Daoy (cell line): ENCODE data around the gene ZNF672. TPM values are rescaled to one million over a fixed set of nuclear protein-coding genes. Genes with fewer than 3 reads are reported as not detected.
"Not testable (repeated sequence)": the region's sequence is repeated elsewhere in the genome, so short reads cannot be mapped to it uniquely, and the experiment has no call there.

Experiments used
- DNase-seq: peaks from one replicate; pipeline ENCODE4 v3.0.0-alpha.2; 2015; ENCODE audit warnings: low read depth
- total RNA-seq: library from RNA; depleted of rRNA; stranded (reverse); fragments of >200 nt; shearing (Covaris generic); gene quantifications from 2 replicates; pipeline ENCODE4 v1.2.3, GENCODE V29; 2014

ZNF672 gene
- total RNA-seq, 1 experiment from 2014 or later = 20.2 TPM

DNA sequence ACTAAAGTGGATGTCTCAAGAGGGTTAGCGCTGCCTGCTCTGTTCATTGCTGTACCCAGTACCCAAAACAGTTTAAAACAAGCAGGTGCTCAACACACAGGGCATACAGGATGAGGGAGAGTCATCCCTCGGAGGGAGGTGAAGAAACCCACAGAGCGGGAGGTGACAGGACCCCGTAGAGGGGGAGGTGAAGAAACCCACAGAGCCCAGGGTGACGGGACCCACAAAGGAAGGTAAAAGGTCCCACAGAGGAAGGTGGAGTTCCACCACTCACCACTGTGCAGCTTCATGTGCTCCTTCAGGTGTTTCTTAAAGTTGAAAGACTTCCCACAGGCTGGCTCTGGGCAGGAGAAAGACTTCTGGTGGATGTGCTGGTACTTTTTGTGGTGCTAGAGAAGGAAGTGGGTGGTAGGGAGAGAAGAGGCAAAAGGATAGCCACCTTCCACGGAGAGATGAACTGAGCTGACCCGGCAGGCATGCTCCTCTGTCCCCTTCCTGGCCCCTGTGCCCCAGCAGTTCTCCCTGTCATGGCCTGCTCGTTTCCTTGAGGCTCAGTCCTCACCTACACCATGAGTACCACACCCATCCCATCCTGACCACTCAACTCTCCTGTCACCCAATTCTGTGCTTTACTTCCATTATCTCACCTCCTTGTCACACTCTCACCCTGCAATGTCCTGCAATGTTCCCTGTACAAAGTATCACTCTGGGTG, 15.8 kb downstream of the ZNF672 start:
- DNase-seq = no peak

DNA sequence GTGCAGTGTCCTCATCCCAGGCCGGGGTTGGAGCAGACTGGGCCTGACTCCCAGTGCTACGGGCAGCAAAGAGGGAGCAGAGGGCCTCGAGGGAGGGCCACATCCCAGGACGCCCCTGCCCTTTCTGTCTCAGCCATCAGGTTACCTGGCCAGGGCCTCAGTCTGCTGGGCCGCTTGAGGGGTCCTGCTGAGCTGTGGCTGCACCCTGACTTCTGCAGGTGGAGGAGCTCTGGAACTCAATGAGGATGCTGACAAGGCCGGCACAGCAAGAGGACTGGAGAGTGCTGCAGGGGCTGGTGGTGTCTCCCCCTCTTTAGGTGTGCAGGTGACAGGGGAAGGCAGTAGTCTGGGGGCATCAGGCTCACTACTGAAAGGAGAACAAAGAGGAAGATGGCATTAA, 17.6 kb downstream of the ZNF672 start:
- no peak for DNase-seq

DNA sequence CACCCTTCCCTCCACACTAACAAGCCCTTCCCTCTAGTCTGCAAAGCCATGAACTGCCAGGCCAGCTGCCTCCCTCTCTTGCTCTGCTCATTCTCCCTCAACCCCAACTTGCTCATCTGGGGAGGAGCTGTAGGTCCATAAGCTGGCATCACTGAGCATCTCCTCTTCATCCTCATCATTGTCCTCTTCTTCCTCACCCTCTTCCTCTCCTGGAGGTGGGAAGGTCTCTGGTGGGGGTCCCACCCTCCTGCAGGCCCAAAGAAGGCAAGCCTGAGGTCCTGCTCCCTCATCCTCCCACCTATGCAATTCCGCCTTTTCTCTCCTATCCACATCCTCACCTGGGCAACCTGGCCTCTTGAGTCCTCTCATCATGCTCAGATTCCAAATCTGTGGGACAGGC, 18.2 kb downstream of the ZNF672 start:
- no peak for DNase-seq

DNA sequence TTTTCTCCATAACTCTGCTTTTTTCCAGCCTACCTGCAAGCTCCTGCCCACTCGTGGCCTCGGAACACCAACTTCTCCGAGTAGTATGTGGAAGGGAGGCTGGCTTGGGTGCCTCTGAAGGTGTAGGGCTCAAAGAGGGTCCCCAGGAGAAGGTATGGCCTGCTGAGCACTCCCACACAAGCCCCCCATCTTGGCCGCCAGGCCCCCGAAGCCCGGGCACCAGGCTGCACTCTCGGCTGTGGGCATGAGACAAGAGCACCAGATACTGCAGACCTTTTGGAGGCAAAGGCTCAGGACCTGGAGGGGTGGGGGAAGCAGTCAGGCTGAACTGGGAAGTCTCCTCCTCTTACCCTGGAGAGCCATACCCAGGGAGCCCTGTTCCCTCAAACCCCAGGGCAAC, 19.2 kb downstream of the ZNF672 start:
- DNase-seq = no peak

DNA sequence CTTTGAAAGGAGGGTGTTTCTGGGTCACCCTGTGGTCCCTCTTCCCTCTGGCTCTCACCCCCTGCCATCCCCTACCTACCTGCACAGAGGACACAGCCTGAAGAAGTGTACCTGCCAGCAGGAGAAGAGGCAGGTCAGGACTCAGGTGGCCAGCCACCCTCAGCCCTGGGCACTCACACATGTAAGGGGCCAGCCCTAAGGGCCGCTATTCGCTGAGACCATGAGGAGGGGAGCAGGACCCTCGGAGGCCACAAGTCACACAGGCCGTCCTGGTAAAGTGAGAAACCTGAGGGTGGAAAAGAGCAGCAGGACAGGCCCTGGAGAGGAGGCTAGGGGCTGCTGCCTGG, 19.7 kb downstream of the ZNF672 start:
- DNase-seq = no peak

DNA sequence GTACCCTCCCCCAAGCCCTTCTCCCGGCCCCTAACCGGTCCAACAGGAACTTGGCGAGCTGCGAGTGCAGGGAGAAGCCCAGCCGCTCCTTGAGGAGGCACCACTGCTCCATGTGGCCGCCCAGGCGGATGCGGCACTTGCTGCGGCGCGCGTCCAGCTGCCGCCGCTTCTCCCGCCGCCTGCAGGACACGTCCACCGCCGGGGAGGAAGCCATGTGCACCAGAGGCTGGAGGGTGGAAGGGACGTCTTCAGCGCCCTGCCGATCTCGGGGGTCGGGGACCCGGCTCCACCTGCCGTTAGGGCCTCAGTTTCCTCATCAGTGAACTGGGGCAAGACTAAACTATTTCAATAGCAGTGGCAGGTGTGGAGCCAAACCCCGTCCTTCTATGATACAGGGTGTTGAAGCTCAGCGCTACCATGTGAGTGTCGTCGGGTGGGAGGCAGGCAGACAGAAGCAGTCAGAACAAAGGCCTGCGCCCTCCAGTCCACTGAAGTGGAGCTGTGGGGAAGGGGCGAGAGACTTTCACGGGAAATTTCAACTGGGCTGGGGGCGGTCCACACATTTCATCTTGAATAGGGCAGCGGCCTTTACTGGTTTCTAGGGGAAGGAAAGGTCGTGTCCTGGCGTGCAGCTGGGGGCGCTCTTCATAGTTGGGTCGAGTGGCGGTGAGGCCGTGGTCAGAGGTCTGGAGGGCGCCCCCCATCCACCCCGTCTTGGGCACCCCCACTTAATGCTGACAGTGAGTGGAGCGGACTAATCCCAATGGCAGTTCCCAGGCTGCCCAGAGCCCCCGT, 20.3 kb downstream of the ZNF672 start:
- peak; percentile 79 for DNase-seq

DNA sequence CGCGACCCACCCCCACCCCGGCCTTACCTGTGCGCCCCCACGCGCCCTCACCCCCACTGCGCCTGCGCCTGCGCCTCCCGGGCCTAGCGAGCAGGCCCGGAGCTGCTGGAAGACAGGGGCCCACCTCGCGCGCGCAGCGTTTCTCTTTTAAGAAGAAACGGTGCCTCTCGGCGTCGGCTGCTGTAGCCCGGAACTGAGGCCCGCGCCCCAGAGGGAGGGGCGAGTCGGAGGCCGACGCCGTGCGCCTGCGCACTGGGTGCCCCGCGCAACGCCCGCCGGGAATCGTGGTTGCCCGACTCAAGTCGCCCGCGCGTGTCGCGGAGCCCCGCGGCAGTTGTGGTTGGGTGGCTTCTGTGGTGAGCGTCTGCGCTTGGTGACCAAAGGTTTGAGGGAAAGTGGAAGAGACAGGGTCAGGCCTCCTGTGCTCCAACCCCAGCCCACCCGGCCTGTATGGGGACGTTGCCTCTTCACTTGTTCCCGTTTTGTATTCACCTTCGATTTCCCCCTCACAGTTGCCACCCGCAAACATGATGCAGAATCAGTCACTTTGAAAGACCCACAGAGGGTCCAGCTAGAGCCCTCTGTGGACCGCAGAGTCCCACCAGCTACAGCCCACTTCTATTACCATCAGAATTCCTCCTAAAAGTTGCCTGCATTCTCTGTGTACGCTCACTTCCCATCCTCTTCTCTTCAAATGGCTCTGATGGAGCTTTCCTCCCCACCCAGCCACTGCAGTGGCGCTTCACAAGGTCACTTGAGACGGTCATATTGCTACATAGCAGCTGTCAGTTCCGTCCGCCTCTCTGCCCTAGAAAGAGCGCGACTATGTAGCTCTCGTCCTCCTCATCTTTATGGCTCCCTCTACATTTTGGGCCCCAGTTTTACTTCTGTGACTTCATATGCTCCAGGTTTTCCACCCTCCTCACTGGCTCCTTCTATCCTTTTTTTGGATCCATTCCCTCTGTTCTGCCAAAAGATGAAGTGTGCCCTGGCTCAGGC, 21.2 kb downstream of the ZNF672 start, which contains the start of gene ZNF692:
ZNF692 (minus strand) TSS at position 195 of the 999 bp plus-strand sequence. CDS start 776 bp downstream, outside the sequence.
- DNase-seq = peak; percentile 98

DNA sequence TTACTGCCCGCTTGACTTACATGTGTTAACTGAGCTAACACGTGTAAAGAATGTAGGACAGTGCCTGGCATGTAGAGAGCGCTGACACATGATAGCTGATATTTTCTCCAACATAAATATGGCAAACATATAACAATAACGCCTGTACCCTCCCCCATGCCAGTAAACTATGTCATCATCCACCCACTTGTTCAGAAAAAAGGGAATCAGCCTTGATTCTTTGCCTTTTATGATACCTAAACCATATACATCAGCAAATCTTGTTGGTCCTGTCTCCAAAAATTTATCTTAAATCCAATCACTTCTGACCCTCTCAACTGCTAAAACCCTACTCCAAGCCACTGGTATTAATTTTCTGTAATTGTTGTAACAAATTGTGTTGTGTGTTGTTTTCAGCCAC, 22.0 kb downstream of the ZNF672 start:
- no peak for DNase-seq

DNA sequence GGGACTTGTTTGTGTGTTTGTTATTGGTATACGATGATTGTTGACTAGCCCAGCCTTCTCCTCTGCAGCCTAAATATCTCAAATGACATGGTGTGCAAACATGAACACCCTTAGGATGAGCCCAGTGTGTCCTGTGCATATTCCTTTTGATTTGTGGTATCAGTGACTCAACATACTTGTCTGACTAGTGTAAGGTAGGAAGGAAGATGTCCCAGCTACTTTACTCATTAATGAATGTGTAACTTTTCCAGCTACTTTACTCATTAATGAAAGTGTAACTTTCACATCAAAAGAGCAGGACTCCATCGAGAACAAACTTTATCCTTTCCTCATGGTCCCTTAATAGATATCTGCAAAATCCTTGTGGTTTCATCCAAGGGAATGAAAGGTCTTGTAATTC, 23.6 kb downstream of the ZNF672 start:
- no peak for DNase-seq

DNA sequence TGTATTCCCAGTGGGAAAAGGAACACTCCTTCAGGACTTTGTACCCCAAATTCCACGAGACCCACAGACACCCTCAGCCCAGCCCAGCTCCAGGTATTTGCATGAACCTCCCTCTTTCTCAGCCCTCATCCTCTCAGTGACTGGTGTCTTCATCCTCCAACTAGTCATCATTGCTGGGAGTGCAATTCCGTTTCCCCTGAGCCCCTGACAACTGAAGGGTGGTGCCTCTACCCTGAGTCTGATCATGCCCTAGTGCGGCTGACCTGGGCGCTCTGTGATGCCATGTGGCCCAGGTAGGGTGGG, 24.6 kb downstream of the ZNF672 start:
- no peak for DNase-seq

DNA sequence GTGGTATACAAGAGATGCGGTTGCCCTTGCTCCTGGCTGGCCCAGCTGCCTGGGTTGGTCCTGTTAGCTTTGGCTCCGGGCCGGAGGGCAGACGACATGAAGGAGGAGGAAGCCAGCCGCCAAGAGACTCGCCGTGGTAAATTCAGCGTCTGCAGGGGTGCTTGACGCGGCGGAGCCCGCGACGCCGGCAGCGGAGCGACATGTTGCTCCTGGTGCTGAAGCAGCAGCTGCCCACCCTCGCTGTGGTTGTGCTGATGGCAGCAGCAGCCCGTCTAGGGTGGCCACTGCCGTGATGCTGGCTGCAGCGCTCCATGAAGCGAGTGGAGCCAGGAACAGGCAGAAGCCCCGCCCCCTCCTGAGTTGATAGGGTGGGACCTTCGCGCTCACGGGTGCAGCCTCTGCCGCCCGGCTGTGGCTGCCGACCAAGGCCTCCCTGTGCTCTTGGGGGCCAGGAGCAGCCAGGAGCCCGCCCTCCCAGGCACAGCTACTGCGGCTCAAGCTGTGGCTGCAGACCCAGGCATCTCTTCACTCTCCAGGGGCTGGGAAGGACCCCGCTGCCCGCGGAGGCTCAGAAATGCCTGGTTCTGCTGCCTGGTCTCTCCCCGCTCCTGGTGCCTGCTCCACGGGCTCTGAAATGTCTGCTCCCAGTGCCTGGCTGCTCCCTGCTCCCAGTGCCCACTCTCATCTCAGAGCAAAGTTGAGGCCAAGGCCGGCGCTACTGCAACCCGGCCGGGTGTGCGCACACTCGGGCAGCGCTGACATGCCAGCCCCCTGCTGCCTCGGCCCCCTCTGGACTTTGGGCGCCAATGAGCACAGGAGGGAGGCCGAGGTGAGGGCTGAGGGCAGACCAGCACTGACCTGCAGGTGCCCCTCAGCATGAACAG, 25.2 kb downstream of the ZNF672 start:
- peak; percentile 84 for DNase-seq

DNA sequence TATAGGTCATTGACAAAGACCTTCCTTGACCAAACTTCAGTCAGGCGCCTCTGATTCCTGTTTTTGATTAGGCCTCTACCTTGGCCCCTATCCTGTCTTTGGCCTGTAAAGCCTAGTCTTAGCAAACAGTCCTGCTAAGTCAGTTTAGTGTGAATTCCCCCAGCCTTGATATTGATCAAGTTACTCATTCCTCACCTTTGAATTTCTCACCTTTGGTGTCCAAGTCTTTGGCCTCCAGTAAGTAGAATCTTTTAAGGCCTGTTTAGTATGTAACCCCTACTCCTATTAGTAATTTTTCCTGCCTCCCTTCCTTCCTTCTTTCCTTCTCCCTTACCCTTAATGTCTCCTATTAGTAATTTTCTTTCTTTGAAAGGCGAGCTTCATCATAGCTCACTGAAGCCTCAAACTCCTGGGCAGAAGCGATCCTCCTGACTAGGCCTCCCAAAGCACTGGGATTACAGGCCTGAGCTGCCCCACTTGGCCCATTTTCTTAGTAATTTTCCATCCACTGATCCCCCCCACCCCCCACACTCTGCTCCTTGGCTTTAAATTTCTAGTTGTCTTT, 33.9 kb downstream of the ZNF672 start:
- DNase-seq = no peak

DNA sequence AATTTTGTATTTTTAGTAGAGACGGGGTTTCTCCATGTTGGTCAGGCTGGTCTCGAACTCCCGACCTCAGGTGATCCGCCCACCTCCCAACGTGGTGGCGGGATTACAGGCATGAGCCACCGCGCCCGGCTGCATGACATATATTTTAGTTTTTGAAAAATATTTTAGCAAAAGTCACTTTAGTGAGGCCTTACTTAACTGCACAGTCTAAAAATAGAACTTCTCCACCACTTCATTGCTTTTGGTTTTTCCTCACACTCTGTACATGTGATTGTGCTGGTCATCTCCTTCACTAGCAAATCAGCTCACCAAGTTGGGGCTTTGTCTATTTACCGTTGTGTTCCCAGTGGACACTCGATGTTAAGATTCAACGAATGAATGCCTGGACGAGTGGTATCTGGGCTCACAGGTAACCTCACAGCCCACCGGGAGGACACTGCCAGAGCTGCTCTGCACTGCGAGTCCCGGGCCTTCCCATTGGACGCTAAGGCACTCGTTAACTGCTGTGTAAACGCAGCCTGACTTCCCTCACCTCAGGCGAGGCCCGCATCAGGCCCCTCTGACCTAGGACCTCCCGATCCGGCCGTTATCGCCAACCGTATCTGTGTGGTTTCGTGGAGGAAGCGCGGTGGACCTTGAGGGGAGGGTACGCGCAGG, 34.9 kb downstream of the ZNF672 start:
- DNase-seq = peak; percentile 83

DNA sequence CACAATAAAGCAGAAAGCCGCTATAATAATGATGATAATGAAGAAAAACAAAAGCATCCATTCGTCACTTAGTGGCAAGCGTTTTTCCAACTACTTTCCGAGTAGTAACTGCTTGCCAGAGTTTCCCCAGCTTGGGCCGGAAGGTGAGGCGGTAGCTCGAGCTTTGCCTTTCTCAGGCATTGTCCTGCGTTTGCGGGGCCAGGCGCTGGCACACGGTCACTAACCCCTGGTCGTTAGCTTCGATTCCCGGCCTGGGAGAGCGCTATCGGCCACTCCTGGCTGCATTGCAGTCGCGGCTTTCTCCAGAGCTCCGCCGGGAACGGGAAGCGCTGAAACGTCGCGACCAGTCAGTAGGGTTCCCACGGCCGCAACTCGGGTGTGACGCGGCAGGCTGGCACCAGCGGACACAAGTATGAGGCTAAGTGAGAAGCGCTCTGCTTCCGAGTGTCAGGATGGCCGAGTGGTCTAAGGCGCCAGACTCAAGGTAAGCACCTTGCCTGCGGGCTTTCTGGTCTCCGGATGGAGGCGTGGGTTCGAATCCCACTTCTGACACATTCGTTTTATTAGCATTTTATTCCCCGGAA, 35.5 kb downstream of the ZNF672 start:
- DNase-seq = peak; percentile 97

DNA sequence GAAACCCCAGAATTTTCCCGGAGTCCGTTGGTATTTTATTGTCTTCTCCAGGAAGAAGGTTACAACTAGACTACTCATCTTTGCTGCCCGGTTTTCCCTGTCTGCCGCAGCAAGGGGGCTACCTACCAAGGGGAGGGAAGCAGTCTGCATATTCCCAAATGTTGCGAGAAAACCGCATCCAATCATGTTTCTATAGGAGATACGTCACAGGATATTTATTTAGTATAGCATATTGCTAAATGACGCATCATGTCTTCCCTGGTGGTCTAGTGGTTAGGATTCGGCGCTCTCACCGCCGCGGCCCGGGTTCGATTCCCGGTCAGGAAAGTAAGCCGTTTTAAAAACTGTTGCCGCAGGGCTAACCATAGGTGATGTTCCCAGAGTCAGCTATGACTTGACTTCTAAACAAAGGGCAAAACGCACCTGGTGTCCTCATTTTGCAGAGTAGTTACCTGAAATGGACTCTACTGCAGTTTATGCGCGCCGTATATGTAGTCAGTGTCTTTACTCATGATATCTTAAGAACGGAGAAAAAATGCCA, 36.0 kb downstream of the ZNF672 start:
- DNase-seq = peak; percentile 85

DNA sequence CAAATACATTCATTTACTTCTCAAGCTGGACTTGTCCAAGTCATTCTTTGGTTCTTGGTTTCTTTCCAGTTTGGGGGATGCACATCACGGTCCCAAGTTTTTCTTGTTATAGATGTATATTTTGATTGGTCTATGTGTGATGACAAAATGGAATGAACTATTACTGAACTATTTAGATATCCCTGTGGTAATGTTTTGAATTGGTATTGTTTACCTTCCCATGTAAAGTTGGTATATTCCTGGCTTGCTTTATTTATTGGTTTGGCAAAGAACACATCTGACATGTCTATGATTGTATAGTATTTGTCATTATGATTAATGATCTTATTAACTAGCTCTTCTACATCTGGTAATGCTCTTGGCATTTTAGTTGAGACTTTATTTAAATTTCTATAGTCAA, 43.2 kb downstream of the ZNF672 start:
- no peak for DNase-seq

DNA sequence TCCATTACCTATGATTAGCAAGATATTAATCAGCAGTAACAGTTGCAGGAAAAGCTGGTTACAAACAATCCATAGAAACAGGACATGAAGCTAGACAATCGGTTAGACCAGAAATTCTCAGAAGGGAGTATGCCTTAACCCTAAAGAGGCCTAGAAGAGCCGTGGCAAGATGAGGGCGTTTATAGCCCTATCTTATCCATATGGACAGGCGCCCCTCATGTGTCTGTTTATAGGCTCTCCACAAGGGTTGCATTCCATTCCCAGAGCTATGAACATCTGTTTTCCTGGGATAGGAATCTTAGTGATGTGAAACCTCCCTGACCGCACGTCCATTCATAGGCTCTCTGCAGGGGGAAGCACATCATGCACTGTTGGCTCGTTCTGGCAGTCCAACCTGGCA, 44.4 kb downstream of the ZNF672 start:
- not testable (repeated sequence) for DNase-seq

DNA sequence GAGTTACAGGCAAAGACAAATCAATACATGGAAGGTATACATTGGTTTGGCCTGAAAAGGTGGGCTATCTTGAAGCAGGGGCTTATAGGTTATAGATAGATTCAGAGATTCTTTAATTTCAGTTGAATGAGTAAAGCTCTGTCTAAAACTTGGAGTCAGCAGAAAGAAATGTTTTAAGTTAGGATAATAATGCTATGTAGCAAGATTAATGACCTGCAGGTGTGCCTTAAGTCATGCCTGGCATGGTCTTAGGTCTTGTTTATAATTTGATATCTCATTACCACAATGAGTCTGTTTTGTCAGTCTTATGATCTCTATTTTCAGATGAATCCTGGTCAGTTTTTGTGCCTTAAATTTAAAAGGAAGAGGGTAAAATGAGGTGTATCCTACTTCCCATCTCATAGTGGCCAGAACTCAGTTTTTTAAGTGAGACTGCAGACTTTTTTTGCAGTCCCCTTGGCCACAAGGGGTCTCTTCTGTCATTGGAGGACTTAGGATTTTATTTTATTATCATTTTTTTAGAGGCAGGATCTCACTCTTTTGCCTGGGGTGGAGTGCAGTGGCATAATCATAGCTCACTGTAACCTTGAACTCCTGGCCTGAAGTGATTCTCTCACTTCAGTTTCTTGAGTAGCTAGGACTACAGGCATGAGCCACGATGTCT, 46.7 kb downstream of the ZNF672 start:
- DNase-seq = no peak

DNA sequence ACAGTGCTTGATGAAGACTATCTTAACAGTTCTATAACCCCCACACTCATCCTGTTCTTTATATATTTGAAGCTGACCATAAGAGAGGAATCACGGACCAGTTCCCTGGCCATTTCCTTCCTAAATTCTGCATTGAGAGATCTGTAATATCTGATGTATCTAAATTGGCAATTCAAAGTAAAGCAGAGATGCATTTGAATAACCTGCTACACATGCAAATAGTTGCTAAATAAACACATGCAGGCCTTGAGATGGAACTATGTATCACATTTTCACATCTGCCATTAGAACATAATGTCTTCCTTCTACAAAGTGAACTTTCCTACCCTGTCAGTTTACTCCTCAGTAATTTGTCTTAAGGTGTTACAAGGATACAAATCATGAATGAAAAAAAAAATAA, 47.6 kb downstream of the ZNF672 start:
- no peak for DNase-seq
